Measurements from ENCODE around the gene EIF2A. TPM values are rescaled to one million over a fixed set of nuclear protein-coding genes. Genes with fewer than 3 reads are reported as not detected.

Gene EIF2A
- total and polyA plus RNA-seq, 9 of the 15 experiments (the other 6 are each of a cell fraction or from before 2014, with no cell fraction given), result 106 to 192 (median 168) TPM

- peak; percentile 42; the same call in 1 of the 2 replicates for TF ChIP-seq CREB3L1 (IDR thresholded peaks at IDR 0.05; ENCODE audit: borderline replicate concordance, low read depth)
- TF ChIP-seq RBM25 (IDR thresholded peaks at IDR 0.05; ENCODE audit: low read depth, low read length, severe bottlenecking), result no peak
- peak; percentile 68 for TF ChIP-seq ZNF263 (CRISPR knock-in tag; IDR thresholded peaks at IDR 0.05; ENCODE audit: borderline replicate concordance)
- no peak for TF ChIP-seq NR0B1 (IDR thresholded peaks at IDR 0.05; ENCODE audit: partially characterized antibody)
- TF ChIP-seq POLR2B (IDR thresholded peaks at IDR 0.05; ENCODE audit: low read depth, partially characterized antibody), result peak; percentile 98
- TF ChIP-seq NONO (IDR thresholded peaks at IDR 0.05; ENCODE audit: low read depth in 2 of 2, low read length in 1 of 2), result peak; percentile 34 to 40; a peak in 1 of 4 replicates
- peak in 1 of 2 experiments; percentile 31; a peak in 1 of 4 replicates for TF ChIP-seq MNT (conservative IDR thresholded peaks at IDR 0.05)
- TF ChIP-seq BACH1 (tag; IDR thresholded peaks at IDR 0.05), result no peak
- peak; percentile 100 for TF ChIP-seq RBFOX2 (IDR thresholded peaks at IDR 0.05; ENCODE audit: low read depth, low read length)
- TF ChIP-seq HDGF (IDR thresholded peaks at IDR 0.05), result no peak
- peak in 1 of 2 experiments; percentile 6; a peak in 2 of 4 replicates for TF ChIP-seq TBL1XR1 (IDR thresholded peaks at IDR 0.05; ENCODE audit: low read length in 2 of 2)
- no peak for TF ChIP-seq ZEB2 (IDR thresholded peaks at IDR 0.05)
- peak; percentile 98 for TF ChIP-seq POLR2A (conservative IDR thresholded peaks at IDR 0.05)
- peak; percentile 9; the same call in 1 of the 2 replicates for TF ChIP-seq JUND (IDR thresholded peaks at IDR 0.05; ENCODE audit: borderline replicate concordance, low read depth, low read length)
- no peak; the same call in 2 of the 3 replicates for TF ChIP-seq JUND (tag; IDR thresholded peaks at IDR 0.05; ENCODE audit: borderline replicate concordance, low read depth, low read length)
- TF ChIP-seq ESRRB (CRISPR knock-in tag; IDR thresholded peaks at IDR 0.05; ENCODE audit: borderline replicate concordance), result no peak
- TF ChIP-seq GTF2A2 (tag; IDR thresholded peaks at IDR 0.05), result peak; percentile 56; the same call in 1 of the 2 replicates
- TF ChIP-seq TCF7 (IDR thresholded peaks at IDR 0.05; ENCODE audit: borderline replicate concordance), result 0 out of 2 replicates have a peak, but pooled peaks have one; percentile 18
- TF ChIP-seq SUPT5H (IDR thresholded peaks at IDR 0.05), result peak; percentile 87
- TF ChIP-seq SFPQ (IDR thresholded peaks at IDR 0.05; ENCODE audit: low read depth, low read length), result no peak
- TF ChIP-seq CBFB (CRISPR knock-in tag; IDR thresholded peaks at IDR 0.05), result no peak
- TF ChIP-seq EP400 (IDR thresholded peaks at IDR 0.05), result peak; percentile 68
Measured at GRCh38 chr3:150603153-150603979, 56.8 kb downstream of the EIF2A start, which contains the start of gene SELENOT (continued).
